NCI-H1105 (cell line): ENCODE measurements around the gene ARHGEF1.
"Not testable (repeated sequence)": the region's sequence is repeated elsewhere in the genome, so short reads cannot be mapped to it uniquely, and the experiment has no call there.

Experiments used
- DNase-seq: peaks from one replicate; lab custom pipeline; 2025; lab: John Stamatoyannopoulos, UW

The ARHGEF1 gene

DNA sequence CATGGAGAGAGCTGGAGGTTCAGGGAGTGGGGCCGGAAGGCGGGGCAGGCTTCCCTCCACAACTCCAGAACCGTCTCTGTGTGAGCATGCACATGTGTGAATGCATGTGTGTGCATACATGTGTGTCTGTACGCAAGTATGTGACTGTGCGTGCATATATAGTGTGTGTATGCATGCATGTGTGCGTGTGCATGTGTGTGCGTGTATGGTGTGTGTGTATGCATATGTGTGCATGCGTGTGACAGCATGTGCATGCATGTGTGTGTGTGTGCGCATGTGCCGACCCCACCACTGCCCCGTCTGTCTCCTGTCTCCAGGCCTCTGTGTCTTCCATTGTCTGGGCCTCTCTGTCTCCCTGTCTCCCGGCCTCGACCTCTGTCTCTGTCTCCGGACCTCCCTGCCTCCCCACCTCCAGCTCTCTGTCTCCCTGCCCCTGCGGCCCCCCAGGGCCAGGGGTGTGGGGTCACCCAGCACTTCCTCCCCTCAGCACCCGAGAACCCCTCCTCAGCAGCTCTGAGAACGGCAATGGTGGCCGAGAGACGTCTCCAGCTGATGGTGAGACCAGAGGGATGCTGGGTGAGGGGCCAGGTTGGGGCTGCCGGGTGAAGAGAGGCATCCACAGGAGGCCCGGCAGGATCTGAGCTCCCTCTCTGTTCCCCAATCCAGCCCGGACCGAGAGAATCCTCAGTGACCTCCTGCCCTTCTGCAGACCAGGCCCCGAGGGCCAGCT, 22.5 kb downstream of the ARHGEF1 start:
- no peak for DNase-seq

- no peak for DNase-seq
These were observed 23.3 kb downstream of the ARHGEF1 start for GRCh38 chr19:41906271-41906670.

DNA sequence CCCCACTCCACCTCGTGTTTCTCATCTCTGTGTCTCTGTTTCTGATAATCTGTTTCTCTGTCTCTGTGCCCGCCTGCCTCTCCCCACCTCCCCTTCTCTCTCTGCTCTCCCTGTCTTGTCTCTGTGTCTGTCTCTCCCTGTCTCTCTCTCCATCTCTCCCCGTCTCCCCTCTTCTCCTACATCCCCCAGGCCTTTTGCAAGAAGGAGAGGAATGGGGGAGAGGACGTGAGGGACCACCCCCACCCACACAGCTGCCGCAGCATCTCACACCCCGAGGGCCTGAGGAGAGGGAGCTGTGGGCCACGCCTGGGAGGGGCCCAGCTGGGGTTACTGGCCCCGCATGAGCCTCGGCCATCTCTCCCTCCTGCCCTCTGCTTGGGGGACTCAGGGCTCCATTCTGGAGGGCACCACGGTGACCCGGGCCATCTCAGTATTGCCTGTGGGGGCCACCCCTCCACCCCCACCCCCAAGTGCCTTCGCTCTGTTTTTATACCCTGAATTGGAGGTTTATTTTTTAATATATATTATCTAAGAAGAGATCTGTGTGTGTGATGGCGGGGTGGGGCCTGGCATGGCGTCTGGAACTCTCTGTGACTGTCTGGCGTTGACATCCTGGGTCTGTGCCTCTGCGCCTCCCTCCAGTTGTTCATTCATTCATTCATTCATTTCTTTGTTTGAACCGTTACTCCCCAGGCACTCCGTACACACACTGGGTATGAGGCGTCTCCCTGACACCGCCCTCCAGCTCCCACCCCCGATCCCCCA, 24.1 kb downstream of the ARHGEF1 start:
- DNase-seq: no peak

DNA sequence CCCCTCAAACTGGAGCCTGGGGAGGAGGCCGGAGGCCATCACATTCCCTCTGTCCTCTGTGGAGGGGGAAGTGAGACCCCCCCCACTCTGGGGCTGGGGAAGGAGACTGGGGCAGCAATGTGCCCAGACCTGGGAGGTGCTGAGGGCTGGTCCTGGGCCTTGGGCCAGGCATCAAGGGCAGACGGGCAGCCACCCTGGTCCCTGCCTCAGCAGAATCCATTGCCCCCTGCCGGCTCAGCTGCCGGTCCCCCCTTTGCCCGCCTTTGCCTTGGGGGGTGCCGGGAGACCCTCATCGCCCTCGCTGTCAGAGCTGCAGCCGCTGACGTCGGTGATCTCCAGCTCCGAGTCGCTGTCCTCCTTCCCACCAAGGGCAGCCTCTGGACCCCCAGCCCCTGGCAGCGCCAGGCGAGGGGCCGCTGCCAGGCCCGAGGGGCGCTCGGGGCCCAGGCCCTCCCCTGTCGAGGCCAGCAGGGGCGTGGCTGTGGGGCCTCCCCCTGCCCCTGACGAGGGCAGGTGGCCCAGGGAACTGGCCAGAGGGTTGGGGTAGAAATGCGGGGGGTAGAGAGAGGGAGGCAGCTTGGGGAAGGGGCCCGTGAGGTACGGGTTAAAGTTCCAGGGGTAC, 25.1 kb downstream of the ARHGEF1 start:
- no peak for DNase-seq

GRCh38 chr19:41908724-41909464, 25.9 kb downstream of the ARHGEF1 start:
- DNase-seq: no peak

DNA sequence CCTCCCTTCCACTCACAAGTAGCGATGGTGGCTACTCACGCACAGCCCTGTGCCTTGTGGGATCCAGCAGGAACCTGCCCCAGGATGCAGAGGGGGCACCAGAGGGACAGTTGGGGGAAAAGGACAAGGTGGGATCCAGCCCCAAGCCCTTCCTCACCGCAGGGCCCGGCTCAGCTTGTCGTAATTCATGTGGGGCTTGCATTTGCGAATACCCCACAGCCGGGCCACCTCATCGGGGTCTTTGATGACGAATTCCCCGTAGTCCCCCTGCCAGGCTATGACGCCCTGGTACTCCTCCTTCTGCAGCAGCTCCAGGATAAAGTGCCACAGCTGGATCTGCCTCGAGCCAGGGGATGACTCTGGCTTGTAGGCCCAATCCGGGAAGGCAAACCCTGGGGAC, 26.7 kb downstream of the ARHGEF1 start:
- DNase-seq: no peak

DNA sequence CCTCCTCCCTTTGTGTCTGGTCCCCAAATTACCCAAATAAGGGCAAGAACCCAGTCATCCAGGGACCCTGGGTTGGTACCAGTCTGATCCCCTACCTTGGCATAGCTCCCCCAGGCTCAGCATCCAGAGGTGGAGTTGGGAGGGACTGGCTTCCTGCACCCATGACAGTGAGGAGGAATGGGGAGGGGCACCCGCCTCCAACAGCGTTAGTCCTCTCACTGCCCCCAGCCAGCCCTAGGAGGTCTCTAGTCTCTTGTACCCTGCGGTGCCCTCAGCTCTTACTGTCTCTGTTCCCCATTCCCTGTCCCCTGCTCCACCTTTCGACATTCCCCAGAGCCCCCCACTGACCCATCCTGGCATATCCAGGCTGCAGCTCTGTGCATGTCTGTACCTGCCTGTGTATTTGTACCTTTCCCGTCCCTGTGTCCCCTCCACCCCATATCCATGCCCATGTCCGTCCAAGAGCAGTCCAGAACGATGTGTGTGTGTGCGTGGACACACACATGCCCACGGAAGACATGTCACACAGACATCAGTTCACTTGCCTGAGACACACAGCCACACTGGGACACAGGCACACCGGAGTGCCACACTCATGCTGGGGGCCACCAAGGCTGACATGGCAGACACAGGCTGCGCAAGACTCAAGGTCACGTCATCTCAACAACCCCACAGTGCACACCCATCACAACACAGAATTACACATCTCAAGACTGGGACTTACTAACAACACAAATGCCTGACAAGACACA, 27.4 kb downstream of the ARHGEF1 start:
- no peak for DNase-seq

DNA sequence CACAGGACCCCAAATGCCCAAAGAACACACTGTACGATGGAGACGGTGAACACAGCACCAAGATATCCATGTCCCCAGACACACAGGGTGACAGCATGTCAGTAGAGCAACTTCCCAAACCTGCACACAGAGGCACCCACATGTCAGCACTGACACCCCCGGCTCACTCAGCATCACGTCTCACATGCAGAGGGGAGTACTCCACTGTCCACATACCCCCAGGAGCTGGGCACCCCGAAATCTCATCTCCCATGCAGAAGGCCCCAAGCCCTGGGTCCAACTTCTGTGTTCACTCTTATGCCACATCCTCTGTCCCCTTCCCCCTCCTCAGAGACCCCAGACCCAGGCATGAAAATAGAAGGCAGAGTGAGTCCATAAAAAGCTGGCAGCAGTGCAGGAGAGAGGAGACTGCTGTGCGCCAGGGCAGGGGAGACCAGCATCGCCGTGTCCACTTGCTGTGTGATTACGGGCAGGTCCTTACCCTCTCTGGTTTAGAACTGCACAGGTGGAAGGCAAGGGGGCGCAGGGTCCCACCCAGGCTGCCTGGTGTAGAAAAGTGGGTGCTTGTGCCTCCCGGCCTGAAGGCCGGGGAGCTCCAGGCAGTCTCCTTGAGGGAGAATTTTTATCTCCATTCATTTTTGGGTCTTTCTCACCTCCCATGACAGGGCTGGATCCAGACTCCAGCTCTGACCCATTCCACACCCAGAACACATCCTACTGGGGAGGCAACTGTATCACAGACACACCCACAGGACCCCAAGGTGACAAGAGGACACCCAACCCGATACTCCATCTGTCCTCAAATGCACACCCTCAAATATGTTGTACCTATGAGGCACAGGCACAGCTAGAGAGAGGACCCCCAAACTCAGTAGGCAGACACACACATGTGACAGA, 28.3 kb downstream of the ARHGEF1 start:
- no peak for DNase-seq

GRCh38 chr19:41911889-41912731, 29.1 kb downstream of the ARHGEF1 start:
- DNase-seq: no peak

DNA sequence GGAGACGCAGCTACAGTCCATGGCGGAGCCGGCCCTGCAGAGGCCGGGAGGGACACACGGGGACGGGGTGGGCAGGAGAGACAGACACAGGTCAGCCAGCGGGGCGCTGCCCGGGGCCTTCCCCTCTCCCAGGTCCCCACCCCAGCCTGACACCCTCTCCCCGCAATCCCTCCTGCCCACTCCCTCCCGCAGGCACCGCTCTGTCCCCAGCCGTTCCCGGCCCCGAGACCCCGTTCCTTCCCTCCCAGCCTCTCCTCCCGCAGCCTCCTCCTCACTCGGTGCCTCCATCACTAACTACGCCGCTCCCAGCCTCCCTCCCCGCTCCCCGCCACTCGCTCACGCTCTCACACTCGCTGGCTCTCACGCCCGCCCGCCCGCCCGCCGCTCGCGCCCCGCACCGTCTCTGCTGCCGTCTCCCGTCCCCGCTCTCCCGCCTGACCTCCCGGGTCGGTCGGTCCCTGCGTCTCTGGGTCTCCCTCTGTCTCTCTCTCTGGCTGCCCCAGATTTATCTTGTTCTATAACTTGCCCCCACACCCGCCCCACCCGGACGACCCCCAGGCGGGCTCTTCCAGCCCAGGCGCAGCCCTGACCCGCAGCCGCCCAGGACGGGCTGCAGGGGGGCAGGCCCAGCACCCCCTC, 30.0 kb downstream of the ARHGEF1 start:
- no peak for DNase-seq

- DNase-seq: no peak
These were observed 30.8 kb downstream of the ARHGEF1 start for GRCh38 chr19:41913538-41914423.

DNA sequence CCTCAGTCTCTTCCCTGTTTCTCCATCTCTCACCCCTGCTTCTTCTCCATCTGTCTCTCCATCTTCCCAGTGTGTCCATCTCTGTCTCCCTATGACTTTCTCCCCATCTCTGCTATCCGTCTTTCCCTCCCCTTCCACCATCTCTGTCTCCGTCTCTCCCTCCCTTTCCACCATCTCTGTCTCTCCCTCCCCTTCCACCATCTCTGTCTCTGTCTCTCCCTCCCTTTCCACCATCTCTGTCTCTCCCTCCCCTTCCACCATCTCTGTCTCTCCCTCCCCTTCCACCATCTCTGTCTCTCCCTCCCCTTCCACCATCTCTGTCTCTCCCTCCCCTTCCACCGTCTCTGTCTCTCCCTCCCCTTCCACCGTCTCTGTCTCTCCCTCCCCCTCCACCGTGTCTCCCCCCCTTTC, 31.4 kb downstream of the ARHGEF1 start:
- DNase-seq: not testable (repeated sequence)

DNA sequence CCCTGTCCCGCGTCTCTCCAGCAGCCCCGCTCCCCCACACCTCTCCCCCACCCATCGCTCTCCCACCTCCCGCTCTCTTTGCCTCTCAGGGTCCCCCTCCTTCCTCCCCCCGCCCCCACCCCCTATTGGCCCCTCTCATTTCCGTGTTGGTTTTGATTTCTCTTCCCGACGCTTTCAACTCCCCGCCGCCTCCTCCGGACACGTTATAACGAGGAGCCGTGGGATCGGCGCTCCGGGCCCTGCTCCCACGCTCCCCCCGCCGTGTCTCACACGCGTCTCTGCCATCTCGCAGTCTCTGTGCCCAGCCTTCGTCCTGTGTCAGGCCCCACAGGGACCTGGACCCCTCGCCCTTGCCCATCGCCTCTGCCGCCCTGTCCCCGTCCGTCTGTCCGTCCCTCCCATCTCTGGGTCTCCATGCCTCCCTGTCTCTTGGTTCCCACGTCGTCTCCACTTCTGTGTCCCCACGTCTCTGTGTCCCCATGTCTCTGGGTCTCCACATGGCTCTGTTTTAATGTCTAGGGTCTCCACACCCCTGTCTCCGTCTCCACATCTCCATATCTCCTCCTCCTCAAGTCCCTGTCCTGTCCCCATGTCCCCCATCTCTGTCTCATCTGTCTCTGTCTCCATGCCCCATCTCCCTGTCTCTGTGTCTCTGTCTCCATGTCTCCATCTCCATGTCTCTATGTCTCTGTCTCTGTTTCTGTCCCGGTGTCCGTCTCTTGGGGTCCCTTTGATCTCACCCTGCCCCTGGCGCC, 32.2 kb downstream of the ARHGEF1 start:
- no peak for DNase-seq

- DNase-seq: no peak
These were observed 32.9 kb downstream of the ARHGEF1 start for GRCh38 chr19:41915776-41916414.

- no peak for DNase-seq
These were observed 34.7 kb downstream of the ARHGEF1 start for GRCh38 chr19:41917676-41918075.

GRCh38 chr19:41918095-41918494, 35.1 kb downstream of the ARHGEF1 start:
- no peak for DNase-seq
